ENCODE results near the gene TEX30.
A peak's percentile ranks its signal among the peaks of the same experiment; 100 is the strongest.
"Not testable (repeated sequence)": the region's sequence is repeated elsewhere in the genome, so short reads cannot be mapped to it uniquely, and the experiment has no call there.

The TEX30 gene

GRCh38 chr13:102773441-102774213, at the start of gene TEX30:
TEX30 (minus strand) TSS chr13:102773786; CDS start chr13:102770026, 3,760 bp downstream.
- no peak for FAIRE-seq

DNA sequence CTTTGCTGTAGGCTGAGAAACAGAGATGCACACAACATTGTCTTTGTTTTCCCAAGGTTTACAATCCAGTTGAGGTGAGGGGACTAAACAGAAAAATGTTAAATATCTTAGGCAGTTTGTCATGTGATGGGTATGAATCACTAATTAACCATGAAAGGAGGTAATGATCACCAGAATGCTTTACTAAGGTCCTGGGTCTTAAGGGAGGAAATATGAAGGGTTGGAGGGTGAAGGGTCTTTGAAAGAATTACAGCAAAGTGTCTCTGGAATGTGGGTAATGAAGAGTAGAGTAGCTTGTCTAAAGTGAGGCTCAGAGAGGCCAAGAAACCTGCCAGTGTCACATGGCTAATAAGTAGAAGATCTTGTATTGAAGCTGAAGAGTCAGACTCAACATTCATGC, 44.3 kb upstream of the TEX30 start:
- no peak for FAIRE-seq

GRCh38 chr13:102817241-102817640, 43.7 kb upstream of the TEX30 start:
- no peak for FAIRE-seq

DNA sequence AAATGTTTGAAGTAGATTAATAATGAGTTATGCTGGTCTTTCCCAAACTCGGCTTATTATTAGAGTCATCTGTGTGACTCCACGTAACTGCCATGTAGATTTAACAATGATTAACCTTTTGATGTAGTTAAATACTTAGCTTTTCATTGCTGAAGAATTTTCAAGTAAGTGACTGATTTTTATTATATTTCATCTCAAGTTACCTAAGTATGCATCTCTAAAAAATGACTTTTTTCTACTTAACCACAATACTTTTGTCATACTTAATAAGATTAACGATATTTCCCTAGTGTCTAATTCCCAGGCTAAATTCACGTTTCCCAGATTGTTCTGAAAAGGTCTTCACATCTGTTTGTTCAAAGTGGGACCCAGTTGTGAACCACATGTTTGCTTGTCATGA, 43.1 kb upstream of the TEX30 start:
- FAIRE-seq, result no peak

DNA sequence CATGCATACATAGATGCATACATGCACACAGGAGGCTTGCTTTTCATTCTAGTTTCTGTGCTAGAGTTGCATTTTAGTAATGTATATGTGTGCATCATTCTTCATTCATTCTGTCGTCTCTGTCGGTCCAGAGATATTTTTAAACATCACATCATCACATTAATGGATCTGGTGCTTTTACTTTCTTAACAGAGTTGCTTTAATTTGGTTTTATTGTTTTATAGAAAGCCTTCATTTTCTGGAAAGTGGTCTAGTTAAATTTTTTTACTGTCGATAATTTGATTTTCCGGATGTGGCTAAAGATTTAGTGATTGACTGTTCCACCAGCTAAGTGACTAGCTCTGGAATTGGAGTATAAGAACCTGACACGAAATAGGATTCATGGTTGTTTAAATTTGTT, 42.2 kb upstream of the TEX30 start:
- FAIRE-seq, result no peak

DNA sequence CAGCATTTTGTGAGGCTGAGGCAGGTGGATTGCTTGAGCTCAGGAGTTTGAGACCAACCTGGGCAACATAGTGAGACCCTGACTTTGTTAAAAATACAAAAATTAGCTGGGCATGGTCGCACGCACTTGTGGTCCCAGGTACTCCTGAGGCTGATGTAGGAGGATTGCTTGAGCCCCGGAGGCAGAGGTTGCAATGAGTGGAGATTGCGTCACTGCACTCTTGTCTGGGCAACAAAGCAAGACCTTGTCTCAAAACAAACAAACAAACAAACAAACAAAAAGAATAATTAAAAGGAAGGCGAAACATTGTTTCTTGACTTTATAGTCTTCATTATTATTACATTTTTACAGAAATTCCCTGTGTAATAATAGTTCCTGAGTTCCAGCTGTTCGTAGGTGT, 41.2 kb upstream of the TEX30 start:
- no peak for FAIRE-seq

DNA sequence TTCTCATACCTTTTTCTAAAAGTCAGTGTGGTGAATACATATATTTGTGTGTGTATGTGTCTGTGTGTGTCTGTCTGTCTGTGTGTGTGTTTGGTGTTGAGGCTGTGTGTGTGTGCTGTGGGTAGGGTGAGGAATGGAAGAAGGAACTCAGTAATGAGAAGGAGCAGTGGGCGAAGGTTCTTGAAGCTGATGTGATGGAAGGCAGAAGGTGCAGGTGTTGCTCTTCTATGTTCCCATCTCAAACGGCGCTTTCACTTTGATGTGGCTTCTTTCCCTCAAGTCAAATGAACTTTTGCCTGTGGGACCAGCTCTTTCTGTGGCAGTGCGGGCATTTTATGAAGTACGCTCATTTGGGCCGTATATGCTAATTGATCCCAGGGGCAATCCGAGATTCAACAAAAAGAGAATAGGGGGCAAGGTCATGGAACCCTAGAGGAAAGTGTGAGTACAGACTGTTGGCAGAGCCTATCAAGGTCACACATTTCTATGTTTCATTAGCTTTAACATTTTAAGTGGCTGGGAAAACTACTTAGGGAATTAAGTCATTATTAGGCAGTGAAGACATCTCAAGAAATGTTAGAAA, 40.5 kb upstream of the TEX30 start:
- no peak for FAIRE-seq

GRCh38 chr13:102812611-102813287, 39.2 kb upstream of the TEX30 start:
- no peak for FAIRE-seq

DNA sequence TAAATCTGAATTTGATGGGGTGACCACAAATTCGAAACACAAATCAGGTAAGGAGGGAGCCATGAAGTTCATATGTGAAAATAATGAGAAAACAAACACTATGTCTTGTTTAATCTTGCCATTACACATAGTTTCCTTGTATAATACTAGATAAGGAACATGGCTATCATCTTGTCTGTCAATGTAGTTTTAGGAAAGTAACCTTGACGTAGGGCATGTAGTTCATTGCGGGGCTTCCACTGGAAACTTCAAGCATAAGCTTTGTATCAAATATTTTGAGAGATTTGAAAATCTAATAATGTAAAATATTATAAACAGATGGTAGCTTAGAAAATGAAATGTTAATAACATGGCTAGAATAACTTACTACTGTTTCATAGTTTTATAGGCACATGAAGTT, 34.1 kb upstream of the TEX30 start:
- FAIRE-seq, result peak; percentile 13

GRCh38 chr13:102805680-102806079, 32.1 kb upstream of the TEX30 start:
- no peak for FAIRE-seq

DNA sequence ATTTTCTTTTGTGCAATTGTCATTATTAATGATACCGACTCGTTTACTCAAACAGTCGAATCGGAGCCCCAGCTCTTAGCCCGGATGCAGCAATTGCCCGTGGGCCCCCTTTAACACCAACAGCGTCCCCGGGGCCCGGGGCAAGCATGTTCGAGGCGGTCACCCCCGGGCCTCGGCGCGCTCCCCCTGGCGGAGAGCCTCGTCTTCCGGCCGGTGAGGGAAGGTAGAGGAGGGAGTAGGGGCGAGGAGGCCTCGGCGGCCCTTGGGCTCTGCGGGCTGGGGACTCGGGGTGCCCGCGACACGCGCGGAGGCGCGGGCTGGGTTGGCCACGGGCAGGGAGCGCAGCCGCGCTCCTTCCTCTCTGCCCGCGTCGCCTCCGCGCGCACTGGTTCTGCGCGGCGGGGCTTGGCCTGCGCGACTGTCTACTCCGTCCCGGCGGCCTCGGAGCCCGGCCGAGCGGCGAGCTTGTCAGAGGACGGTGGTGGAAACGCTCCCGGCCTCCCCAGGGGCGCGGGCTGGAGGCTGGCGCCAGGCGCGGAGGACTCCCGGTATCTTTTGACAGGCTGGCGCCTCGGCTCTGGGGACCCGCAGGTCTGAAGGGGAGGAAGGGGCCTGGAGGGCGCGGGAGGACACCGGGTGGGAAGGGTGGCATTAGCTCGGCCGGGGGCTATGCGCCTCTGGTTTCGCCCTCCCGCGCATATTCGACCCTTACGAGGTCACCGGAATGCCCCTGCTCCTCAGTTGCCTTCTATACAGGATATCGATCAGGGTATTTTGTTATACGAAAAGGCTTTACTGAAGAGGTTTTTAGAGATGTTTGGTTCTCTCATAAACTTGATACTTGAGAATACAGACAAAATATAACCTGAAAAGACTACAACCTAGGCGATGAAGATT, 26.8 kb upstream of the TEX30 start:
- FAIRE-seq, result no peak

- FAIRE-seq, result no peak
Measured at GRCh38 chr13:102799426-102800144, 26.0 kb upstream of the TEX30 start.

- peak; percentile 61 for FAIRE-seq
Measured at GRCh38 chr13:102798581-102799425, 25.2 kb upstream of the TEX30 start, which contains the start of the genes BIVM and POGLUT2. BIVM (plus strand) TSS chr13:102799119; CDS start chr13:102807268, 8,149 bp downstream. POGLUT2 (minus strand) TSS chr13:102798976; CDS start chr13:102798670, 306 bp downstream.

DNA sequence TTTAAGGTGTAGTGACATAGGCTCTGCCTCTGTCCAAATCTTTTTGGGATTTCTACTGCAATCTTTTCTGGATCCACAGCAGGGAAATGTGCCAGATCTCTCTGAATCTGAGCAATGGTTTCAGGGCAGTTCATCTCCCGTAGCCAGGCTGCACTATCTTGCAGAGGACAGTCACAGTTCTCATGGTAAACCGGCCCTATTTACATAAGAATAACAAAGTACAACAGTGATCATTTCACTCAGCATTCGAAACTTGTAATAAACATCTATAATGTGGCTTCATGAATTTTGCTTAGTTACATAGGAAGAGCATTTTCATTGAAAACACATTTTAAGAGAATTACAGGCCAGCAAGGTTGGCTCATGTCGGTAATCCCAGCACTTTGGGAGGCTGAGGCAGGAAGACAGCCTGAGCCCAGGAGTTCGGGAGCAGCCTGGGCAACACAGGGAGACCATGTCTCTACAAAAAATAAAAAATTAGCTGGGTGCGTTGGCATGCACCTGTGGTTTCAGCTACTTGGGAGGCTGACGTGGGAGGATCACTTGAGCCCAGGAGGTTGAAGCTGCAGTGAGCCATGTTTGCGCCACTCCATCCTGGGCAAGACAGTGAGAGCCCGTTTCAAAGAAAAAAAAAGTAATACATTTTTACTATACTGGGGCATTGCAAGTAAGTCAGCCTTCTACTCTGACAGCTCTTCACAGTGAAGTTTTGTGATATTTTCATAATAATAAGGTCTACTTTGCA, 20.2 kb upstream of the TEX30 start:
- no peak for FAIRE-seq

GRCh38 chr13:102792396-102792795, 18.8 kb upstream of the TEX30 start:
- no peak for FAIRE-seq

DNA sequence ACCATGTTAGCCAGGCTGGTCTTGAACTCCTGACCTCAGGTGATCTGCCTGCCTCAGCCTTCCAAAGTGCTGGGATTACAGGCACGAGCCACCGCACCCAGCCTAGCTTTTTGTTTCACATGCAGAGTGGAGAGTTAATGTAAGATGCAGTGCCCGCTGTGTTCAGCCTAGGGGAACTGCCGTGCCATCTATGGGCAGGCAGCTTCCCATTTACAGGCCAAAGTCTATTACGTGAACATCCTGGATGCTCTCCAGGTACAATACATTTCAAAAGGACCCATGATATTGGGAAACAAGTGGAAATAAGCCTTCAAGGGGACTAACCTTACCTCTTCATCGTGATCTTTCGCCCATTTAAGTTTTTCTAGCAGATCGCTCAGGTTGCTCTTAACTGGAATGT, 15.1 kb upstream of the TEX30 start:
- FAIRE-seq, result no peak

DNA sequence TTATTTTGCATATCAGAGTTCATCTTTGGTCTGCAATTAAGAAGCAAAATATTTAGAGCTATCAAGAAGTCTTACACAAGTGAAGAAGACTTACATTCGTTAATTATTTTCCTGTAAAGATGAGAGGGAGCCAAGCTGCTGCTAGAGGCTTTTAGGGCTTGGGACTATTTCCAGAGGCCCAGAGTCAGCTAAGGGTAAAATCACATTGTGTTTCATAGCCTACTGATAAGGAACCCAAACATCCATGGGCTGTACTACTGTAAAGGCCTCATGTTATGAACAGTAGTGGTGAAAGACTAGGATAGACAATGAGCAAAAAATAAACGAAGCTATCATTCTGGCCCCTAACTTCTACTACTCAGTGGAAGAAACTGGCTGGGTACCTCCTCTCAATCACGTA, 10.9 kb upstream of the TEX30 start:
- FAIRE-seq, result no peak

GRCh38 chr13:102781591-102781990, 8.0 kb upstream of the TEX30 start:
- FAIRE-seq, result no peak

DNA sequence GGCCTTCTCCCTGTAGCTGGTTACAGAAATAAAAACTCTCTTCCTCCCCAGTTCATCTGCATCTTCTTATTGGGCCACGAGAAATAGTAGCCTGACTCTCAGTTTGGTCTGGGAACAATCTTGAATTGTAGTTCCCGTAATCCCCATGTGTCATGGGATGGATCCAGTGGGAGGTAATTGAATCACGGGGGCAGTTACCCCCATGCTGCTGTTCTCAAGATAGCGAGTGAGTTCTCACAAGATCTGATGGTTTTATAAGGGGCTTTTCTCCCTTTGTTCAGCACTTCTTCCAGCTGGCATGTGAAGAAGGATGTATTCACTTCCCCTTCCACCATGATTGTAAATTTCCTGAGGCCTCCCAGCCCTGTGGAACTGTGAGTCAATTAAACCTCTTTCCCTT, 7.1 kb upstream of the TEX30 start:
- not testable (repeated sequence) for FAIRE-seq

- FAIRE-seq, result peak; percentile 90
Measured at GRCh38 chr13:102779436-102780159, 6.0 kb upstream of the TEX30 start.
